PC-9 (cell line): Measurements from ENCODE around the gene ARIH2.

Source experiments
- CTCF ChIP-seq: fragments of 200-600 bp; sonication (generic); conservative IDR thresholded peaks from 2 replicates; pipeline ENCODE4 v1.6.1; 2017; ENCODE audit warnings: mixed run types, antibody characterized with exemption, mild to moderate bottlenecking, moderate library complexity
- EZH2 ChIP-seq: fragments of 200-600 bp; sonication (generic); IDR thresholded peaks from 2 replicates; pipeline ENCODE4 v1.8.0; 2017; ENCODE audit warnings: antibody characterized with exemption, low read depth

GRCh38 chr3:49012441-49013017 is 93.9 kb downstream of the ARIH2 start:
- TF ChIP-seq CTCF (no peak), EZH2 (no peak)
